GM21528 (cell line): ENCODE data around the gene EGFR.

Experiments used
- ATAC-seq: cut with Tn5 transposase; IDR thresholded peaks from one replicate; pipeline ENCODE4 v1.9.1; 2021; ENCODE audit warnings: mild to moderate bottlenecking, moderate library complexity; ENCODE audit not compliant: unreplicated experiment, low FRiP score

The EGFR gene

DNA sequence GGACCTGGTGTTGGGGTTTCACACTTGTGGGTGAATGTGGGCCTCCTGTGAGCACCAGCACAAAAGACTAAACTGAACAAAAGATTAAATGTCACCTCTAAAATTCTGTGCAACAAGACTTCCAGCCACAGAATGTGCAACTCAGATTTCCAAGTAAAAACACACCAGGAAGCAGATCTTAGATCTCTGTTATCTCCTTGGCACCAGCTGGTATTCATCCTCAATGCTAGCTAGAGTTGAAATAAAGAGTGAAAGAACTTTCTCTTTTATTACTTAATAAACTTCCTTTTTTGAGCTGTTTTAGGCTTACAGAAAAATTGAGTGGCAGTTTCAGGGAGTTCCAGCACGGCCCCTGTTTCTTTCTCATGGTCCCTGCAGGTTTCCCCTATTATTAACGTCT is 40.2 kb downstream of the EGFR start:
- no peak for ATAC-seq

DNA sequence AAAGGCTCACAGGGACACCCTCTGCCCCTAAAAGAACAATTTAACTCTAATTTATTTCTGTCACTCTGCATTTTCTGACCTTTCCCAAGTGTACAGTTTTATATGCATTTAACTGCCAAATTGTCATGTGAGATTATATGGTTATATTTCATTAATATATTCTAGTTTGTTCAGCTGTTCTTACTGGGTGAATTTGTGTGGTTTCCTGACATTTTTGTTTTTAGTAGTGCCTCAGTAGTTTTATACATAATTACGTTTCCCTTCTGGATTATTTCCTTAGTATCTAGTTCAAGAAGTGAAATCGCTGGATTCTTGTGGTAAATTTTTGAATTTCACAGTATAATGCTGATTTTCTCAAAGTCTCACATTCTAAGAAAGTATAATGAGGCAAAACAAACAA is 41.3 kb downstream of the EGFR start:
- ATAC-seq = no peak

DNA sequence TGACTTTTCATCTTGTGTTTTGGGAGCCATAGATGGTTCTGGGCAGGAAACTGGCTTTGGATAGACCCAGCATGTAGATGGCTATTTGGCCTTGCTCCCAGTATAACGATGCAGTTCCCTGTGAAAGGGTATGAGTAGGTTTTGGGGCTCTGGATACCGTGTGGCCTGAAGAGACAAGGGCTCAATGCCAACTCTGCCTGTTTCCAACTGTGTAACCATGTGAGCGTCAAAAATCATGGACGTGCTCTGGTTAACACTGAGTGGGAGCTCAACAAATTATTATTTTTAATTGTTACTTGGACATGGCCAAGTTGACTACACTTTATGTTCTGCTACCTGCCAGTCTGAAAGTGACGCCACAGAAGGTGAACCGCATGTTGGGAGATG is 41.8 kb downstream of the EGFR start:
- ATAC-seq = no peak

- ATAC-seq = no peak
Observed at GRCh38 chr7:55061726-55062499, 43.1 kb downstream of the EGFR start.

- ATAC-seq = no peak
Observed at GRCh38 chr7:55063061-55063460, 44.2 kb downstream of the EGFR start.

DNA sequence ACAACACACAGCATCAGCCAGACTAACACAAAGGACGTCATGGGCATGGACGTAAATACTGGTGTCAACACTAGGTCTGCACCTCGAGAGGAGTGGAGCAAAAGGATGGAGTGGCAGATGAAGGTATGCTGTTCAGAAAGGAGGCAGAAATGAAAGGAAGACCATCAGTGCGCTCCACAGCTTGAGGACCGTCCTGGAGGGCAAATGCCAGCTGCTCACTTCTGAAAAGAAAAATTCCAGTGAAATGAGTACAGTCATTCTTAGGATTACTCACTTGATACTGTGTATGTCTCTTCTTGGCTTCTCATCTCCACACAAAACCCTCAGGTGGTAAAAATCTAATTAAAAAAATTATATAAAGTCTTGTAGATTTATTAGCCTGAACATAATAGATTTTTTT is 44.8 kb downstream of the EGFR start:
- ATAC-seq = no peak

DNA sequence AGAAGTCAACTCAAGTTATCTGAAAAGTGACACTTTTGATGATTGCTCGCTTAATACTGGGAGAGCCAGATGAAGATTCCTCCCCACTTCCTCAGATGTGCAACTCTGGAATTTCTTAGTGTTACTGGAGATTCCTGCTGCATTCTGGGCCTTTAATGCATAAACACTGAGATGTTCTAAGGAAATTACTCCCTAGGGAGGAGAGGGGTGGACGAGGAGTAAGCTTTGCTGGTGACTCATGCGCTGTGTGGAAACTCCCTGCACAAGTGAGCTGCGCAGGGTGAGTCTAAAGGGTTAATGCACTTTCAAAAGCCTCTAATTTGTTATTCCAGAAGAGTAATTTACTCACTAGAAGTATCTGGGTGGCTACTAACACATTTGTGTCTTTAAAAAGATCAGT is 46.3 kb downstream of the EGFR start:
- ATAC-seq = no peak

GRCh38 chr7:55065511-55066229 is 46.9 kb downstream of the EGFR start:
- ATAC-seq = no peak

GRCh38 chr7:55066524-55066923 is 47.7 kb downstream of the EGFR start:
- no peak for ATAC-seq

GRCh38 chr7:55066938-55067337 is 48.1 kb downstream of the EGFR start:
- ATAC-seq = no peak

DNA sequence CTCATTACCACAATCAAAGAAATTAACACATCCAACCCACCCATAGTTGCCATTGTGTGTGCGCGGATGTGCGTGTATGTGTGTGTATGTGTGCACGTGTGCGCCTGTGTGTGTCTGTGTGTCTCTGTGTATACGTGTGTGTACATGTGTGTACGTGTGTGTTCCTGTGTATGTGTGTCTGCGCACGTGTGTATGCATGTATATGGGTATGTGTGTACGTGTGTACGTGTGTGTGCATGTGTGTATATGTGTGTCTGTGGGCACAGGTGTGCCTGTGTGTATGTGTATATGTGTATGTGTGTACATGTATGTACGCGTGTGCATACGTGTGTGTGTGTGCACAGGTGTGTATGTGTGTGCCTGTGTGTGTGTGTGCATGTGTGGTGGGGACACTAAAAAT is 48.9 kb downstream of the EGFR start:
- ATAC-seq = no peak

DNA sequence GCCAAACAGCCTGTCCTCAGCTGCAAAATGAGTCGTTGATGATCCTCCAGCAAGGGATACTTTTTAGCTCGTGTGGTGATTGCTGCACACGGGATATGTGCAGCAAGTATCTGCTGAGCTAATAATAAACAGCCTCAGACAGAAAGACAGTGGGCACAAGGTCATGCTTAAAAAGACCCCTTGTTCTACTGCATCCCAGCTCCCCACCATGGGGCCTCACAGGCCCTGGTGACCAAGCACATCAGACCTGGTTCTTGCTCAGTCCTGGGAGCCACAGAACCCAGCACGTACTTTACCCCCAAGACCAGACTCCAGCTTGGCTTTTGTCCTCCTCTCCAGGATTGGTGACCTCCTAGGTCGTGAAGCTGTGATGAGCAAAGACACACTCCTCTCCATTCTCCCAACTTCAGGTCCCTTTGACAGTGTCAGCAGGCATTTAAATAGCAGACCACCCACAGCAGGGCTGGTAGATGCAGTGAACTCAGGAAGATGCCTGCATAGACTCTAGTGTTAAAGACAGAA is 50.5 kb downstream of the EGFR start:
- ATAC-seq = no peak

- no peak for ATAC-seq
Observed at GRCh38 chr7:55070271-55070743, 51.5 kb downstream of the EGFR start.

DNA sequence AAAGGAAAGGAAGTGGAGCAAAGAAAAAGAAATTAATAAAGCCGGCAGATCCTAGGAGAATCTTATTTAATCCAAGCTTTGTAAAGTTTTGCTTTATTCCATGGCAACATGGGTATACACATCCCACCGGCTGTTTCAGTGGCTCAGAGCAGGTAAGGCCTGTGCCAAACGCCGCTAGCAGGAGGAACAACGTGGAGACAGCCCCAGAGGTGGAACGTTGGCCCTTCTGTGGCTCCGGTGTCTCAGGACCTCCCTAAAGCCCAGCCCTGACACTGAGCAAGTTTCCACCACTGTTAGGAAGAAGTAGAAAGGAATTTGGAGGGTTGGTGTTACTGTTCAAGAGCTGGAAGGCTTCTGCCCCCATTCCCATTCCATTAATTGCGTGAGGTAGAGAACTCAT is 52.0 kb downstream of the EGFR start:
- ATAC-seq = no peak

DNA sequence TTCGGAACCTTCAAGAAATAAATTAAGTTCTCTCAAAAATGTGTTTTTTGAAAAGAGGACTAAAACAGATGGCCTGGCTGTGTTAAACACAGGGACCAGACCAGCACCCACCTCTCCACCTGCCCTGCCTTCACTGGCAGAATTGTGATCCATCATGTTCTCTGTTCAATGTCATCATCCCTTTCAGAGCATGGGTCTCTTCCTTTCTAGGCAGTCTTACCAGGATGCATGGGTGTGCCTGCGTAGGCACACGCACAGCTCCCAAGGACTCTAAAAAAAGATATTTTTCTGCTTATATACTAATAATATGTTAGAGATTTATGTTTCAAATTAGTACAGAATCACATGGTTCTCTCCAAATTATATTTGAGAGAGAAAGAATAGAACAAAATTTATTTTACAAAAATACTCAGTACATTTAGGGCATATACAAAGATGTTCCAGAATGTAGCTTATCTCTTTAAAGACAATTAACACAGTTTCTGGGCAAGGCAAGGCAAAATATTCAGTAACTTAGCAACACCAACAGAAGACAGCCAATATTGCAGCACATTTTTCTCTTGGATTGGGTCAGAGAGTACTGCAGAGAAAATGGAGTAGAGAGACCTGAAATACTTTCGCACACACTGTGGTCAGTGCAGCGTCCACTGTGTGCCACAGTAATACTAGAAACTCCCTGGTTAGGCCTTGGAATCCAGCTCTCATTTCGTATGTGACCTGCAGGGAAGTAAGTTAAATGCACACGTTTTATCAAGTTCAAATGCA is 52.8 kb downstream of the EGFR start:
- no peak for ATAC-seq

GRCh38 chr7:55072251-55072650 is 53.4 kb downstream of the EGFR start:
- no peak for ATAC-seq

- peak; percentile 54 for ATAC-seq
Observed at GRCh38 chr7:55073051-55073511, 54.3 kb downstream of the EGFR start.

DNA sequence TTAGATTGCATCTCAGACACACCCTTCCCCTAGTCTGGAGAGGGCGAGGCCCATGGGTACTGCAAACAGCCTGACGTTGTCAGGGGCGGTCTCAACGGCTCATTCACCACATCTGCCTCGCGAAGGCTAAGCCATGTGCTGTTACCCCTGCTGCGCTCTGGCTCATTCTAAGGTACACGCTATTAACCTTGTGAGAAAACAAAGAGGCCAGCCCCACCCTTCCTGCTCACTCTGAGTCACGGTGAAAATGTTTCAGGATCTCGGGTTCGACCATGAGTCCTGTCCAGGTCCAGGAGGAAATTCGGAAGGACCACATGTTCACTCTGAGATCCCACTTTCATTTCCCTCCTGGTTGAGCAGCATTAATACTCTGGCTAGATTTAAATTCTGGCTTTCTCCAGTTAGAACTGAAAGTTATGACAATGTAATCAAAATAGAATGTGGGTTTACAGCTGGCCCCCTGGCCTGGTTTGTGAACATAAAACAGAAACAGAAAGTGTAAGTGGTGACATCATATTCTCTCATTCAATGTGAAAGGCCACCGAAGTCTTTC is 55.2 kb downstream of the EGFR start:
- peak; percentile 93 for ATAC-seq

DNA sequence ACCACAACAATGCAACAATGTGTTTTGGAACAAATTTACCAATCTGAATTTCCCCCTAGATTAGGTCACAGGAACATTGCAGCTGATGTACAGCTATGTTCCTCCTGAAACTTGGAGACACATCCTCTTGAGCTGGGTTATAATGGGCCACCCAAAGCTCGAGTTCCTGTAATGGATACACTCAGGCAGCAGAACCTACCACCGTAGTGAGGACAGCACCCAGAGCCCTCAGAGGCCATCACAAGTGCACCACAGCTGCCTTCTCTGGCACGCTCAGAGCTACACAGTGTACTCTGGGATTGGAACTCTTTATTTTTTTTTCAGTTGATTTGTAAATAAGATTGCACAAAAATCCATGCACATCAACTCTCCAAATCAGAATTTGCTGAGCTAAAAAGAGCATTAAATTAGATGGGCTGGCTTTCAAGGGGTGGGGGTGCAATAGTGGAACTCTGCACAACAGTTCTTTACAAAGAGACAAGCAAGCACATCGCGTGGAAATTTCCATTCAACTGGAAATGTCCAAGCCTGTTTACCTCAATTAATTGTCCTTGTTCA is 56.7 kb downstream of the EGFR start:
- ATAC-seq = no peak
